GM19455 (cell line): ENCODE measurements around the gene SHBG.

Source experiments
- ATAC-seq: cut with Tn5 transposase; IDR thresholded peaks from one replicate; pipeline ENCODE4 v1.9.1; 2021; ENCODE audit not compliant: unreplicated experiment

Gene SHBG

DNA sequence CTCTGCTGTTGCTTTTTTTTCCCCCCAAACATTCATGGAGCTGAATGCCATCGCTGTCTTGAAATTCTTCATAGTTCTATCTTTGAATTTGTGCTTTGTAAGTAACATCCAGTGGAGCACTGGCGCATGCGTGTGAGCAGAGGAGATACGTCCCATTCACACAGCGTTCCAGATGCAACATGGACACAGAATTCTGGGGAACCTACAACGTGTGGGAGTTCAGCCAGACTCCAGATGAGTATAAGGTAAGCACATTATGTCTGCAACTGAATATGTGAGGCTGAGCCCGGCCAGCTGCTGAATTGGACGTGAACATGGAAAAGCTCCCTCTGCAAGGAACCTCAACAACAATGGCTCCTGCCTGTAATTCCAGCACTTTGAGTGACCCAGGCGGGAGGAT is 16.5 kb downstream of the SHBG start:
- ATAC-seq, result no peak

DNA sequence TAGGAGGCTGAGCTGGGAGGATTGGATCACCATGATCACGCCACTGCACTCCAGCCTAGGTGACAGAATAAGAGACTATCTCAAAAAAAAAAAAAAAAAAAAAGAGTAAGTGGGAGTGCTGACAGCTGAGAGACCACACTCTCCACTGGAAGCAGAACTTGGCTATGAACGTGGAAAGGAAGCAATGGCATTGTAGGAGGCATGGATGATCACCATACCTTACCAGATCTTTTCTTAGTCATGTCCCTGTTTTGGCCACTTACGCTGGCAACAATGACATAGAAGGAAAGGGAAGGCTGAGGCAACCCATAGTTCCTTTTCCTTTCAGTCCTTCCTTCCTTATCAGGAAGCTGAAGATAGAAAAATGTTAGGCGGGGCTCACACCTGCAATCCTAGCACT is 17.1 kb downstream of the SHBG start:
- no peak for ATAC-seq

DNA sequence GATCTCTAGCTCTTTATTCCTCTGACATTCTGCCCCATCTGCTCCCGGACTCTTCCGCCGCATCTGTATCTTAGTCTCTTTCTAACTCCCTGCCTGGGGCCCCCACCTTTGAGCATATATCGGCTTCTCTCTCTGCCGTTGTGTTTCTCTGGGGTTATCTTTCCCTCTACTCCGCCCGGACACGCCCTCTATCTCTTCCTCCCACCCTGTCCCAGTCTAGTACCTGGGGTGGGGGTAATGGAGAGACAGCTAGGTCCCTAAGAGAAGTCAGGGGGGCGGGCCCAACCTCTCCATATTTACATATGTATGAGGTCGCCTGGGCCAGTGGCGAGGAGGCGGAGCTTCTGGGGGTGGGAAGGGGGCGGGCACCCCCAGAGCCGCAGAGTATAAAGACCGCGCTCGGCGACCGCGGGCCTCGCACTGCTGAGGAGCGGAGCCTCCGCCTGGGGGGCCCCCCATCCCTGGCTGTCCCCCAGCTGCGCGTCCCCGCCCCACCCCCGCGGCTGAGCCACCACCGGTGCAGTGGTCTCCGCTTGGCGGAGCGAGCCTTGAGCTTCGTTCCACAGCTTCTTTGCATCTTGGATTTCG is 20.7 kb downstream of the SHBG start, which contains the start of gene ATP1B2:
Gene ATP1B2 (plus strand): TSS at position 418 of the 588 bp plus-strand sequence. CDS start 593 bp downstream, outside the sequence.
- no peak for ATAC-seq

DNA sequence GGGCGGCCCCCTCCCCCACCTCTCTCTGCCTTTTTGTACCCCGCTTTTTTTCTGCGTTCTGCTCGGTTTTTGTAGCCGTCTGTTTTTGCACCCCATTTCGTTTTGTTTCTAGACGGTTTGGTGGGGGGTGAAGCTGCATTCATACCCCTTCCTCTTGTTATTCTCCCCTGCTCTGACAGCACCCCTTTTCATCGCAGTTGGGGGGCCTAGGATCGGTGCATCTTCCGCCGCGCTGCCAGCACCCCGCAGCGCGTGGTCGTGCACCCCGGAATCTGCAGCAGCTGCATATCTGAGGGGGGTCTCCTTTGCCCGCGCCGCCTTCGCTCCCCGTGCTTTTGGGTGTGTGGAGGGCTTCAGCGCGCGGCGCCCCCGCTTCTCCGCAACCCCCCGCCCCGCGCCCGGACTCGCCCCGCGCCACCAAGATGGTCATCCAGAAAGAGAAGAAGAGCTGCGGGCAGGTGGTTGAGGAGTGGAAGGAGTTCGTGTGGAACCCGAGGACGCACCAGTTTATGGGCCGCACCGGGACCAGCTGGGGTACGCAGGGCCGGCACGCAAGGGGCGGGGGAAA is 21.2 kb downstream of the SHBG start:
- no peak for ATAC-seq

DNA sequence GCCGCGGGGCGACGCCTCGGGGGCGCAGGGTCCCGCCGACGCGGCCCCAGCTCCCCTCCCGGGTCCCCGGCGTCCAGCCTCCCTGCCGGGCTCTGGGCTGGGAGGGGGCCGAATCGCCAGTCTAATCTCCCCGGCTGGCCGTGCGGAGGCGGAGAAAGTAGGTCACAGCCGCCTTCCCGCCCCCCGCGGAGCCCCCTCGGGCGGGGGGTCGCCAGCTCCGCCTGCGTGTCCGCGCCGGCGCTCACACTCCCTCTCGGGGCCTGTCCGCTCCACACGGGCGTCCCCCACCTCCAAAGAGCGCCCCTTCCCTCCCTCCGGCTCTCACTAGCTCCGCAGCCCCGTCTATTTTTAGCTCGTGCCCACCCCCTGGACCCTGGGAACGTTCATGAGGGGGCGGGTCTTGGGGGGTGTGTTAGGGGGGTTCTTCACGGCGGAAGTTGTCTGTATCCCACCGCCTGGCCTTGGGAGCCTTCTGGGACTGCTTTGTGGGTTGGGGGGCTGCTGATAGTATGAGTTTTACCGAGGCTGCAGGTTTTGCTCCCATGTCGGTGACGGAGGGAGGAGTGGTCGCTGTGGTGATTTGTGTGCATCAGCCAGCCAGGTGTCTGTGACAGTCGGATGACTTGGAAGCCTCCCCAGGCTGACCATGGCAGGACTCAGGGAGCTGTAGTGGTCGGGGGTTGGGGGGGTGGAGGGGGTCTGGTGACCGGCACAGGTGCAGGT is 21.9 kb downstream of the SHBG start:
- ATAC-seq, result no peak

DNA sequence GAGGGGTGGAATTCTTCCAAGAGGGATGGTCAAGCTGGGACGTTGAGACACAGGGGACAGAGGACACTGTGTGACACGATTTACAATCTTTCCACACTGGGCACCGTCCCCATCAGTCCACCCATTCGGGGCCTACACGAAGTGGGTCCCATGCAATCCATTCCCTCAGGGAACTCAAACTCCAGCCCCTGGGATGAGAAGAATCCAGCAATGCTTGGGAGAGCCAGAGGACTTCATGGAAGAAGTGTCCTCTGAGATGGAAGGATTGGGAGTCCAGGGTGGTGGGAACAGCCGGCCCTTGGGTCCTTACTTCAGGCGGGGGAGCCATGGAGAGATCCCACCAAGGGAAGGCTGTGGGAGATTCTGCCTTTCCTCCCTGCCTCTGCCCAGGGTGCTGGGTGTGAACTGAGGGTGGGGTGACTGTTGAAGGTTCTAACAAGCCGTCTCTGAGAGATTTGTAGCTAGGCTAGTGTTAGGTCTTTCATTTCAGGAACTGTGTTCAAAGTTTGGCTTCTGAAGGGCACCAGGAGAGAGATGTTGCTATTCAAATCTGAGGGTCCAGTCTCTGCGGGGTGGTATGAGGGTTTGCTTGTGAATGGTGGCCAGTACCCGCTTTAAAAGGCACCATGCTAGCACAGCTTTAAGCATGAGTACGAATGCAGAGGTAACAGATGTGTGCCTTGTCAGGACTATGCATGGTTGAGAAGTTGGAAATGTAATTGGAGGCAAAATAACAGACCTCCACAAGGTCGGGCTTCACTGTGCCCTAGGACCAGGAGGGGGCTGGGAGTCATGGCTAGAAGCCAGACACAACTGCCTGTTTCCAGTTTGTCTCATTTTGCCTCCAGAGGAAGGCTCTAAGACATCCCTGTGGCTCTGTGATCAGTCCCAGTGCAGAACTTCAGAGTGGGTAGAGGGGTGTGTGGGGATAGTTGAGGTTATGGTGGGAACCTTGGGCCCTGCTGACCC is 22.7 kb downstream of the SHBG start:
- no peak for ATAC-seq

DNA sequence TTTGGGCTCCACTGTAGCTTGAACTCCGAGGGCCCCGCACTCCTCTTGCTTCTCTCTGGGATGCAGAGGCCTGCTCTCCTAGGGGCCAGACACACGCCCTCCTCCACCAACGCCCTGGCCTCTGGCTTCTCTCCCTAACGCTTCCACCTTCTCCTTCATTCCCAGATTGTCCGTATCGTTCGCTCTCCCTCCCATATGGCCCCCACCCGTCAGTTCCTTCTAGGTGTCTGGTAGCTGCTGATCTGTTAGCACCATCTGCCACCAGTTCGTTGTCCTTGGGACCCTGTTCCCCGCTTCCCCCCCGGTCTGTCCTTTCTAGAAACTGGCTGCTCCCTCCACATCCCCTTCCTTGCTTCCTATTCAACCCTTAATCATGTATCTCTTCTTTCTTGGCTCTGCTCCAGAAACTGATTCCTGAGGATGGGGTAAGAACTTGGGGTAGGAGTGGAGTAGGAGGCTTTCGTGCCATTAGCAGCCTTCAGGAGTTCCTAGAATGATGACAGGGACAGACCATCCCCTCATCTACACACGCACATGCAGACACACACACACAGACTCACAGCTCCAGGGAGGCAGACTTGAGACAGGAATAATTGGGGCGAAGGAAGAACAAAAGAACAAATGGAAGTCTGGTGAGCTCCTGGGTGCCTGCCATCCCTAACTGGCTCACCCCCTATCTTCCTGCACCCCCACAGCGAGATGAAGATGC is 25.1 kb downstream of the SHBG start:
- no peak for ATAC-seq

DNA sequence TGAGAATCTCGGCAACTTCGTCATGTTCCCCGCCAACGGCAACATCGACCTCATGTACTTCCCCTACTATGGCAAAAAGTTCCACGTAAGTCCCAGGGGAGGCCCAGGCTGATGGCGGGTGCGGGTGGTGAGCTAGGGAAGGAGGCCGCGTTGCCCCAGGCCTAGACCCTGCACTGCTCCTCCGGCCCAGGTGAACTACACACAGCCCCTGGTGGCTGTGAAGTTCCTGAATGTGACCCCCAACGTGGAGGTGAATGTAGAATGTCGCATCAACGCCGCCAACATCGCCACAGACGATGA is 25.6 kb downstream of the SHBG start:
- ATAC-seq, result no peak

DNA sequence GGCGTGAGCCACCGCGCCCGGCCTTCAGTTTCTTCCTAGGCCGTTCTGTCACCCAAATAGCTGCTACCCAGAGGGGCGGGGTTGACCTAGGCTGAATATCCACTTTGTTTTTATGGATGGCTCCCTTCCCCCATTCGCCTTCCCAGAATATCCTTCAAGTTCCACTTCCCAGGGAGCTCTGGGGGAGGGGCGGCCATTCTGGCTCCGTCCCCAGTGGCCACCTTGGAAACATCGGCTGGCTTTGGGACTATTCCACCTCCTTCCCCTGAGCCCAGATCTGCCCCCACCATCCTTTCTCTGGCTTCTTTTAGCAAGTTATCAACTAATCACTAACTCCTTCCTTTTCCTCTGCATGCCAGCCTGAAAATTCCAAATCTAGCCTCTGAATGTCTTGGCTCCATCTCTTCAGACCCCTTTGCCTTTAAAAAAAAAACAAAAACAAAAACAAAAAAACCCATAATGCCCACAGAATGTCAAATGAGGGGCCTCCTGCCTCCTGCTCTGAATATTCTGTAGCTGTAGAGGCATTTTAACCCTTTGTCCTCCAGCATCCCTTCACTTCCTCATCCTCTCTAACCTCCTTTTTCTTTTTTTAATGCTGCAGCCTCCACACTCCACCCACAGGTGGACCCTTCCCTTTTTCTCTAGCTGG is 27.1 kb downstream of the SHBG start:
- no peak for ATAC-seq

DNA sequence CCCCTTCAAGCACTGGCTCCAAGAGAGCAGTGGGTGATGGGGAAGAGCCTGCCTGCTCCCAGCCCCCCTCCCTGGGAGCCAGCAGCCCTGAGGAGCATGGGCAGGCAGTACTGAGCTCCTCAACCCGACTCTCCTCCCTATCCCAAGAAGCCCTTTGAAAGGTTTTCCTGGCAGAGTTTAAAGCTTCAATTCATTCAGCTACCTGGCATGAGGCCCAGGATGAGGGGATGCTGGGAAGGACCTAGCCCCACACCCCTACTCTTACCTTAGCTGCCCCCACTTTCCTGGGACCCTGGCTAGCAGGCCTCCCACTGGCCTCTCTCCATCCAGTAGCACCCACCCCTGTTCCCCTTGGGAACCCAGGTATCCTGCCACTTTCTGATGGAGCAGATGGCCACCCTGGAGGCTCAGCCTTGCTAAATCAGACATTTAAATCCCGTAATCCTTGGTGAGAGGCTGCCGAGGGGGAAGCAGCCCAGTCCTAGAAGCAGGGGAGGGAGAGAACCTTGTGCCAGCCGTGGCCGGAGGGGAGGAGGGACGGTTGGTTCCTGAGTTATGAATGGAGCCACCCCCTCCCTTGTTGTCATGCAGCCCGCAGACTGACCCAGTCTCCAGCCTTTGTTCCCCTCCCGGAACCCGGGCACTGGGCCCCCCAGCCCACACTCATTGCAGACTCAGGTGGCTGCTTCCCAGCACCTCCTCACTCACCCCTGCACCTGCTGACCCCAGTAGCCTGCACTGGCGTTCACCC is 37.9 kb downstream of the SHBG start:
- ATAC-seq, result no peak

DNA sequence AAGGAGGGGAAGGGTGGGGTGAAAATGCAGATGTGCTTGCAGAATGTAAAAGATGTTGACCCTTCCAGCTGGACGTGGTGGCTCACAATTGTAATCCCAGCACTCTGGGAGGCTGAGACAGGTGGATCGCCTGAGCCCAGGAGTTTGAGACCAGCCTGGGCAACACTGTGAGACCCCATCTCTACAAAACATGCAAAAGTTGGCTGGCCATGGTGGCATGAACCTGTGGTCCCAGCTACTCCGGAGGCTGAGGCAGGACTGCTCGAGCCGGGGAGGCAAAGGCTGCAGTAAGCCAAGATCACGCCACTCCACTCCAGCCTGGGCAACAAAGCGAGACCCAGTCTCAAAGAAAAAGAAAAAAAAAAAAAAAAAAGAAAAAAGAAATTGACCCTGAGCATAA is 38.5 kb downstream of the SHBG start:
- no peak for ATAC-seq

DNA sequence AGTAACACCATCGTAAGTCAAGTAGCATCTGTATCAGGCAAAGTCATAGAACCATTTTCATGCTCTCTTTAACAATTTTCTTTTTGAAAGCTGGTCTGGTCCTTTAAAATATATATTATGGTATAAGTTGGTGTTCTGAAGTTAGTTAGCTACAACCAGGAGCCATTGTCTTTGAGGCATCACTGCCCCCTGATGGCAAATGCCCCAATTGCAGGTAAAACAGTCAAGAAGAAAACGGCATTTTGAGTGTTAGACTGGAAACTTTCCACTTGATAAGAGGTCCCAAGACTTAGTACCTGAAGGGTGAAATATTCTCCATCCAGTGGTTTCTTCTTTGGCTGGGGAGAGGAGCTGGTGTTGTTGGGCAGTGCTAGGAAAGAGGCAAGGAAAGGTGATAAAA is 43.3 kb downstream of the SHBG start:
- no peak for ATAC-seq

DNA sequence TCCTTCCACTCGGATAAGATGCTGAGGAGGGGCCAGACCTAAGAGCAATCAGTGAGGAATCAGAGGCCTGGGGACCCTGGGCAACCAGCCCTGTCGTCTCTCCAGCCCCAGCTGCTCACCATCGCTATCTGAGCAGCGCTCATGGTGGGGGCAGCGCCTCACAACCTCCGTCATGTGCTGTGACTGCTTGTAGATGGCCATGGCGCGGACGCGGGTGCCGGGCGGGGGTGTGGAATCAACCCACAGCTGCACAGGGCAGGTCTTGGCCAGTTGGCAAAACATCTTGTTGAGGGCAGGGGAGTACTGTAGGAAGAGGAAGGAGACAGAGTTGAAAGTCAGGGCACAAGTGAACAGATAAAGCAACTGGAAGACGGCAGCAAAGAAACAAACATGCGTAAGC is 45.0 kb downstream of the SHBG start:
- ATAC-seq, result no peak

DNA sequence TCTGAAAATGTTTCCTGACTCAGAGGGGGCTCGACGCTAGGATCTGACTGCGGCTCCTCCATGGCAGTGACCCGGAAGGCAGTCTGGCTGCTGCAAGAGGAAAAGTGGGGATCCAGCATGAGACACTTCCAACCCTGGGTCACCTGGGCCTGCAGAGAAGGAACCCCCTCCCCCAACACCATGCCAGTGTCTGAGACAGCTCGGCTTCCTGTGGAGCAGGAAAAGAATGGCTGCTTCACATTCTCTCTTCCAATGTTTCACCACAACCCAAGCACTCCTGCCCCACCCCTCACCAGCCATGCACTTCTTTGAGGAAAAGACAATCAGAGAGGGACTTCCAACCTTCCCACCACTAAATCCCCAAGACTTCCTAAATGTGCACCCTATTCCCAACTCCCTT is 46.6 kb downstream of the SHBG start:
- no peak for ATAC-seq

DNA sequence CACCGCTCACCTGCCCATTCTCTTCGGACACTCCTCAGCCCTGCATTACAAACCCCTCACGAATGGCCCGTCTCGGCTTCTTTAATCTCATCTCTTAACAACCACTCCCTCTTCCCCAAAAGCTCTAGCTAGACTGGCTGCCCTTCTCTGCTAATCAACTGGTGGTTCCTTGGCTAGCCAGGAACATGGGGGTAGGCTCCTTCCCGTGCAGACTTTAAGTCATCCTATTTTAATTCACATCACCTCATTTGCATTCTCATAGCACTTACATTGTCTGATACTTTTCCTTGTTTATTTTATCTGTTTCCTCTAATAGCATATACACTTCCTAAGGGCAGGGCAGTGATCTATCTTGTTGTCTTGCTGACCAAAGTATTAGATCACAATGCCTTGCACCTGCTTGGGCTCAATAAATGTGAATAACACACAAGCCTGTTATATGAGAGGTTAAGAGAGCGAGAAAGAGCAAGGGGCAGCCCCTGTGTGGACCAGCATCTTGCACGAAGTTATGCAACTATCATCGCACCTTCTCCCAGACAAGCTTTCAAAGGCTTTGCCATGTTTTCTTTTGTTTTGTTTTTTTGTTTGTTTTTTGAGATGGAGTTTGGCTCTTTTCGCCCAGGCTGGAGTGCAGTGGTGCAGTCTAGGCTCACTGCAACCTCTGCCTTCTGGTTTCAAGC is 47.6 kb downstream of the SHBG start:
- no peak for ATAC-seq
